HG02588 (cell line): ENCODE data around the gene DDO.
"Not testable (repeated sequence)": the region's sequence is repeated elsewhere in the genome, so short reads cannot be mapped to it uniquely, and the experiment has no call there.

Experiments used
- ATAC-seq: cut with Tn5 transposase; IDR thresholded peaks from one replicate; pipeline ENCODE4 v1.9.1; 2021; ENCODE audit warnings: mild to moderate bottlenecking, moderate library complexity; ENCODE audit not compliant: unreplicated experiment

DDO gene, protein sequence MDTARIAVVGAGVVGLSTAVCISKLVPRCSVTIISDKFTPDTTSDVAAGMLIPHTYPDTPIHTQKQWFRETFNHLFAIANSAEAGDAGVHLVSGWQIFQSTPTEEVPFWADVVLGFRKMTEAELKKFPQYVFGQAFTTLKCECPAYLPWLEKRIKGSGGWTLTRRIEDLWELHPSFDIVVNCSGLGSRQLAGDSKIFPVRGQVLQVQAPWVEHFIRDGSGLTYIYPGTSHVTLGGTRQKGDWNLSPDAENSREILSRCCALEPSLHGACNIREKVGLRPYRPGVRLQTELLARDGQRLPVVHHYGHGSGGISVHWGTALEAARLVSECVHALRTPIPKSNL

DNA sequence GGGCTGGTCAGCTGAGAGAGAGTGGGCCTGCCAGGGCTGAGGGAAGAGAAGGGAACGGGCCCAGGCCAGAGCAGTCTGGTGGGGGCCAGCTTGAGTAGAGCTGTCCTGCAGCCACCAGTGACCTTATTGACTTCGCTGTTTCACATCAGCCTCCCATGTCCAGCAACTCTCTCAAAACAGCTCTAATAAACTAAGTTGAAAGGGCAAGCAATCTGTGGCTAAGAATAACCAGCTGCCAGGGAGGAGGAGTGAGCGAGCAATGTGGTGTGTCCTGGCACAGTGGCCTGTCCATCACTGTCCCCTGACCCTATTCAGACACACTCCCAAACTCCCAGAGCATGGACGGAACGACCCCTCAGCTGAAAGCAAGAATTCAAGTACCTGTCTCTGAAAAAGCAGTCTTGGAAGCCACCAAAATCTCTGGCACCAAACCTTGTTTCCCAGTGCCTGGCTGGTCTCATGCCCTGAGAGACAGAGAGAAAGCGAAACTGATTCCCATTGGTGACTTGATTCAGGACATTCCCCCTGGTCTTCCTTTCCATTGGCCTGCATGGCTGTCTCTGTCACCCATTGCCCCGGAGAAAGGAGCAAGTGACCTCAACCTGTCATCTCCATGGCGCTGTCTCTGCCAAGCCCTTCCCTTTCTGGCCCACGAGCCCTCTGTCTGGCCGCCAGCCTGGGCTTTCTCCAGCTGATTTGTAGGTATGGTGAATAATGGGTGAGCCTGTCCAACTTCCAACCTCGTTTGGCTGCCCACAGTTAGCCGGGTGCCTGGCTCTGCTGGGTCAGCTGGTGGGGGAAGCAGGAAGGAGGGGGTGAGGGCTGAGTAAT is at the start of gene DDO:
DDO (minus strand) TSS at position 490 of the 831 bp plus-strand sequence. CDS start 2,113 bp downstream, outside the sequence.
- ATAC-seq: no peak

DNA sequence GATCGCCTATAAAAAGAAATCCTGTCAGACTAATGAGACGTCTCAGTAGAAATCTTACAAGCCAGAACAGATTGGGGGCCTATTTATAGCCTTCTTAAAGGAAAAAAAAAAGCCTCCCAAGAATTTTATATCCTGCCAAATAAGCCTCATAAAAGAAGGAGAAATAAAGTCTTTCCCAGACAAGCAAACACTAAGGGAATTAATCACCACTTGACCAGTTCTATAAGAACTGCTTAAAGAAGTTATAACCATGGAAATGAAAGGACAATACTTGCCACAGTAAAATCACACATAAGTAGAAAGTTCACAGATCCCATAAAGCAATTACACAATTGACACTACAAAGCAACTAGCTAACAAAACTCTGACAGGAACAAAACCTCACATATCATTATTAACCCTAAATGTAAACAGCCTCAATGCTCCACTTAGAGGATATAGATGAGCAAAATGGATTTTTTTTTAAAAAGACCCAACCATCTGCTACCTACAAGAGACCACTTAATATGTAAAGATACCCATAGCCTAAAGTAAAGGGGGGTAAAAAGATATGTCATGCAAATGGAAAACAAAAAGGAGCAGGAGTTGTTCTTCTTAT is 47.6 kb upstream of the DDO start:
- ATAC-seq: no peak

GRCh38 chr6:110461376-110461775 is 46.0 kb upstream of the DDO start:
- no peak for ATAC-seq

GRCh38 chr6:110459137-110459536 is 43.8 kb upstream of the DDO start:
- ATAC-seq: no peak

DNA sequence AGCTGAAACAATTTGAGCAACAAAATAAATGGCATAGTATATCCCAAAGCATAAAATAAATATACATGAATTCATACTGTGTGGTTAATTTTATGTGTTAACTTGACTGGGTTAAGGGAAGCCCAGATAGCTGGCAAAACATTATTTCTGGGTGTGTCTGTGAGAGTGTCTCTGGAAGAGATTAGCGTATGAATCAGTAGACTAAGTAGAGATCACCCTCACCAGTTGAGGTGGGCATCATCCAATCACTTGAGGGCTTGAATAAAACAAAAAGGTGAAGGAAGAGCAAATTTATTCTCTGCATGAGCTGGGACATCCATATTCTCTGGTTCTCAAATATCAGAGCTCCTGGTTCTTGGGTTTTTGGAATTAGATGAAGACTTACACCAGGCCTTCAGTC is 43.1 kb upstream of the DDO start:
- ATAC-seq: no peak

DNA sequence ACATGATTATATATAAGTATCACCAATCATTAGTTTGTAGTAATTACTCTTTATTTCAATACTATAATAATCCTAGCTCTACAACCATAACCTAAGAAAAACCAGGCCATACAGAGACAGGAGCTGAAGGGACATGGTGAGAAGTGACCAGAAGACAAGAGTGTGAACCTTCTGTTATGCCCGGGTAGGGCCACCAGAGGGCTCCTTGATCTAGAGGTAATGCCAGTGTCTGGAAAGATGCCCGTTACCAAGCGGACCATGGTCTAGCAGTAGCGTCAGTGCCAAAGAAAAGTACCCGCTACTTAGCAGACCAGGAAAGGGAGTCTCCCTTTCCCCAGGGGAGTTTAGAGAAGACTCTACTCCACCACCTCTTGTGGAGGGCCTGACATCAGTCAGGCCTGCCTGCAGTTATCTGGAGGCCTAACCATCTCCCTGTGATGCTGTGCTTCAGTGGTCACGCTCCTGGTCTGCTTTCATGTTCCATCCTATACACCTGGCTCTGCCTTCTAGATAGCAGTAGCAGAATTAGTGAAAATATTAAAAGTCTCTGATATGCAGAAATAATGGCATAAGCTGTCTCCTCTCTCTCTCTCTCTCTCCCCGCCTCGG is 42.3 kb upstream of the DDO start:
- ATAC-seq: not testable (repeated sequence)

- no peak for ATAC-seq
Observed at GRCh38 chr6:110456694-110457093, 41.3 kb upstream of the DDO start.

GRCh38 chr6:110449541-110449895 is 34.1 kb upstream of the DDO start:
- ATAC-seq: no peak

GRCh38 chr6:110448846-110449540 is 33.6 kb upstream of the DDO start:
- ATAC-seq: no peak

DNA sequence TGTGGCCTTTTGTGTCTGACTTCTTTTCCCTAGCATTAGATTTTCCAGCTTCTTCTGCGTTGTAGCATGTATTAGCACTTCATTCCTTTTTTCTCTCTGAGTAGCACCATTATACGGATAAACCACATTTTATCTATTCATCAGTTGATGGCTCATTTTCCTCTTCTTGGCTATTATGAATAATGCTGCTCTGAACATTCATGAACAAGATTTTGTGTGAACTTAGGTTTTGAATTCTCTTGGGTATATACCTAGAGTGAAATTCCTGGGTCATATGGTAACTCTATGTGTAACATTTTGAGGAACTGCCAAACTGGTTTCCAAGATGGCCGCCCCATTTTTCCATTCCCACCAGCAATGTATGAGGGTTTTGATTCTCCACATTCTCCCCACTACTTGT is 32.4 kb upstream of the DDO start:
- ATAC-seq: no peak

- no peak for ATAC-seq
Observed at GRCh38 chr6:110446405-110446804, 31.0 kb upstream of the DDO start.

- no peak for ATAC-seq
Observed at GRCh38 chr6:110440026-110440425, 24.7 kb upstream of the DDO start.

GRCh38 chr6:110439356-110439755 is 24.0 kb upstream of the DDO start:
- no peak for ATAC-seq

DNA sequence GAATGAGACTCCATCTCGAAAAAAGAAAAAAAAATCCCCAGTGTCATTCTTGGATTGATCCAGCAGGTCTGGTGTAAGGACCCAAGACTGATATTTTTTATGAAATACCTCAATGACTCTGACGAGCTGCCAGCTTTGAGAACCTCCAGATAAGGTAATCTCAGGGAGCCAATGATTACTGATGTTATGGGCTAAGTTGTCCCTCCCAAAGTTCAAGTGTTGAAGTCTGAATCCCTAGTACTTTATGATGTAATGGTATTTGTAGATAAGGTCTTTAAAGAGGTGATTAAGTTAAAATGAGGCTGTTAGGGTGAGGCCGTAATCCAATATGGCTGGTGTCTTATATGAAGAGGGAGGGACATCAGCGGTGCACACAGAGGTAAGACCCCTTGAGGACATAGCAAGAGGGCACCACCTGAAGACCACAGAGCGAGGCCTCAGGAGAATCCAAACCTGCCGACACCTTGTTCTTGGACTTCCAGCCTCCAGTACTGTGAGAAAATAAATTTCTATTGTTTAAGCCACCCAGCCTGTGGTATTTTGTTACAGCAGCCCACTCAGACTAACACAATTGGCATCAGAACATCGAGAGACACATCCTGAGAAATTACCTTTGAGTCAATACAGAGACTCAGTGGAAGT is 19.7 kb upstream of the DDO start:
- ATAC-seq: no peak

GRCh38 chr6:110432285-110432900 is 17.0 kb upstream of the DDO start:
- no peak for ATAC-seq

GRCh38 chr6:110430741-110431140 is 15.4 kb upstream of the DDO start:
- no peak for ATAC-seq

DNA sequence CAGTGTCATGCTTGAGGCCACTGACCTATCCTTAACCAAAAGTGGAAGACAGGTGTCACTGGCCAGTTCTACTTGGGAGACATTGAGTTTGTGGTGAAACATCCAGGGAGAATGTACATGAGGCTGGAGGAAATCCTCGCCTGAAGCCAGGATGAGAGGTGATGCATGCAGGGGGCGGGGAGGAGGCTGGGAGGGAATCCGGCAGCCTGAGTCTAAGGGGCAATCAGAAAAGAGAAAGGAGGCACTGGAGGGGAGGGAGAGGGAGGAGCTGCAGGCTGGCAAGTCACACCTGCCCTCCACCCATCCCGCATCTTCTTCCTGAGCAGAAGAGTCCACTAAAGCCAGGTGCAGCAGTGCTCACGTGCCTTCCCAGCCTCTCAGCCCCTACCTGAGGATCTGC is 14.9 kb upstream of the DDO start:
- ATAC-seq: no peak

DNA sequence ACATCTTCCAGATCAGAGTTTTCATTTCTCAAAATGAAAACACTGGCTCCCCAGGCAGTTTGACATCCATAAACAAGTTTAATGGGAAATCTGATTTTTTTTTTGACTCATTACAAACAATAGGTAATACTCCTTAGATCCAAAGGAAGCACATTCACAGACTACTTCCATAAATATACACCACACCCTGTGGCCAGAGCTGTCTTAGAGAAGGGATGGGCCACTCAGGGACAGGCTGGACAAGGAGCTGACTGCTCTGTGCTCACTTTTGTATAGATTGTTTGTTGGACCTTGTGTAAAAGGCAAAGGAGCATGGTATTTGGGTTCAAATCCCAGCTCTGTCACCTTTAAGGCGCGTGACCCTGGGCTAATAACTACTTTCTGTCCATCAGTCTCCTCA is 12.8 kb upstream of the DDO start:
- no peak for ATAC-seq

DNA sequence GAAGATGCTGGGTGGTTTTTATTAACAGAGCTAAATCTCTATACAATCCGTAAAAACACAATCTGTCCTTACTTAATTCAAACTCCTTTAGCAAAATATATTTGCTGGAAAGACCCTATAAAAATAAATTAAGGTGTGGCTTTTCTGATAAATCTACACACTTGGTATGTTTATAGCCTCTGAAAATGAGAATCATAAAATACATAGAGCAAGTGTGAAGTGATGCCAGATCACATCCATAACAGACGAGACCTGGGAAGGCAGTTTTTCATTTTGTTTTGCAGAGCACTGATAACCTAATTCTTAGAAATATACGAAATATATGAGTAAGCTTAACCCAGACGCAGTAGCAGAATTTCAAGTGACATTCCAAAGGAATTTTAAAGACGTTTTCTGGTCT is 10.4 kb upstream of the DDO start:
- no peak for ATAC-seq

- no peak for ATAC-seq
Observed at GRCh38 chr6:110422444-110422822, 7.1 kb upstream of the DDO start.
